ENCODE results near the gene MCM8. TPM values are rescaled to one million over a fixed set of nuclear protein-coding genes. Genes with fewer than 3 reads are reported as not detected.

The MCM8 gene
- total and polyA plus RNA-seq, 2 experiments from 2014 or later = 1.5 to 6.7 TPM

GRCh38 chr20:6007094-6007528 is 56.7 kb downstream of the MCM8 start:
- DNase-seq (ENCODE audit: low spot score) = no peak
- Histone ChIP-seq H3K4me3 (peak overlapping the region; percentile 89), H3K79me2 (peaks cover 57% of the 10 kb centered on the region), H3K27me3 (no peaks in the 10 kb centered on the region), H3K4me2 (peak overlapping the region; percentile 80), H2AFZ (no peak overlapping the region), H3K9me3 (ENCODE audit: low read depth) (no peaks in the 10 kb centered on the region), H3K9me2 (replicated peaks; ENCODE audit: insufficient read depth) (no peaks in the 10 kb centered on the region), H3K36me3 (replicated peaks; ENCODE audit: insufficient read depth, low read depth) (no peaks in the 10 kb centered on the region), H3K27ac (peak overlapping the region; percentile 76), H3K4me1 (ENCODE audit: insufficient read depth) (peaks cover 7% of the 10 kb centered on the region), H4K20me1 (ENCODE audit: insufficient read depth, poor library complexity, severe bottlenecking) (peaks cover 22% of the 10 kb centered on the region)
- no peak for TF ChIP-seq CTCF (IDR thresholded peaks at IDR 0.05; ENCODE audit: poor library complexity)
- no peak for TF ChIP-seq EZH2phosphoT487 (IDR thresholded peaks at IDR 0.05; ENCODE audit: low read depth, severe bottlenecking, unreplicated experiment)
- no peak for TF ChIP-seq EZH2 (IDR thresholded peaks at IDR 0.05; ENCODE audit: borderline replicate concordance)
- WGBS (ENCODE audit: low lambda C conversion rate, missing lambda C conversion rate) = 8% methylated on average over 4 of the region's 4 CpGs

- Histone ChIP-seq H3K36me3 (replicated peaks; ENCODE audit: insufficient read depth, low read depth) (no peaks in the 10 kb centered on the region), H3K9me2 (replicated peaks; ENCODE audit: insufficient read depth) (no peaks in the 10 kb centered on the region), H3K4me3 (peak overlapping the region; percentile 89), H3K79me2 (peaks cover 62% of the 10 kb centered on the region), H3K27ac (peak overlapping the region; percentile 76), H3K27me3 (no peaks in the 10 kb centered on the region), H2AFZ (no peak overlapping the region), H3K9me3 (ENCODE audit: low read depth) (no peaks in the 10 kb centered on the region), H4K20me1 (ENCODE audit: insufficient read depth, poor library complexity, severe bottlenecking) (peaks cover 22% of the 10 kb centered on the region), H3K4me2 (peak overlapping the region; percentile 80), H3K4me1 (ENCODE audit: insufficient read depth) (peaks cover 7% of the 10 kb centered on the region)
- WGBS (ENCODE audit: low lambda C conversion rate, missing lambda C conversion rate) = 48% methylated on average over 3 of the region's 3 CpGs
- TF ChIP-seq EZH2phosphoT487 (IDR thresholded peaks at IDR 0.05; ENCODE audit: low read depth, severe bottlenecking, unreplicated experiment) = no peak
- no peak for TF ChIP-seq CTCF (IDR thresholded peaks at IDR 0.05; ENCODE audit: poor library complexity)
- no peak for TF ChIP-seq EZH2 (IDR thresholded peaks at IDR 0.05; ENCODE audit: borderline replicate concordance)
- no peak for DNase-seq (ENCODE audit: low spot score)
Observed at GRCh38 chr20:6007529-6008103, 57.2 kb downstream of the MCM8 start.

- H3K27me3 ChIP-seq = no peaks in the 10 kb centered on the region
- WGBS (ENCODE audit: low lambda C conversion rate, missing lambda C conversion rate) = 38% methylated on average over 5 of the region's 5 CpGs
- peak overlapping the region; percentile 76 for H3K27ac ChIP-seq
- H4K20me1 ChIP-seq (ENCODE audit: insufficient read depth, poor library complexity, severe bottlenecking) = peaks cover 27% of the 10 kb centered on the region
- no peak overlapping the region for H2AFZ ChIP-seq
- no peak for TF ChIP-seq CTCF (IDR thresholded peaks at IDR 0.05; ENCODE audit: poor library complexity)
- TF ChIP-seq EZH2 (IDR thresholded peaks at IDR 0.05; ENCODE audit: borderline replicate concordance) = no peak
- TF ChIP-seq EZH2phosphoT487 (IDR thresholded peaks at IDR 0.05; ENCODE audit: low read depth, severe bottlenecking, unreplicated experiment) = no peak
- H3K36me3 ChIP-seq (replicated peaks; ENCODE audit: insufficient read depth, low read depth) = no peaks in the 10 kb centered on the region
- peaks cover 7% of the 10 kb centered on the region for H3K4me1 ChIP-seq (ENCODE audit: insufficient read depth)
- DNase-seq (ENCODE audit: low spot score) = peak; percentile 77
- peaks cover 69% of the 10 kb centered on the region for H3K79me2 ChIP-seq
- no peak overlapping the region for H3K4me3 ChIP-seq
- no peaks in the 10 kb centered on the region for H3K9me3 ChIP-seq (ENCODE audit: low read depth)
- H3K4me2 ChIP-seq = peak overlapping the region; percentile 80
- no peaks in the 10 kb centered on the region for H3K9me2 ChIP-seq (replicated peaks; ENCODE audit: insufficient read depth)
Observed at GRCh38 chr20:6008254-6008653, 57.8 kb downstream of the MCM8 start.

Data from hepatocyte (in vitro differentiated cells).